NCI-H345 (cell line): Measurements from ENCODE around the gene SYNRG.
A peak's percentile ranks its signal among the peaks of the same experiment; 100 is the strongest.
"Not testable (repeated sequence)": the region's sequence is repeated elsewhere in the genome, so short reads cannot be mapped to it uniquely, and the experiment has no call there.

Experiments
- DNase-seq: peaks from one replicate; lab custom pipeline; 2025; lab: John Stamatoyannopoulos, UW

SYNRG gene, protein sequence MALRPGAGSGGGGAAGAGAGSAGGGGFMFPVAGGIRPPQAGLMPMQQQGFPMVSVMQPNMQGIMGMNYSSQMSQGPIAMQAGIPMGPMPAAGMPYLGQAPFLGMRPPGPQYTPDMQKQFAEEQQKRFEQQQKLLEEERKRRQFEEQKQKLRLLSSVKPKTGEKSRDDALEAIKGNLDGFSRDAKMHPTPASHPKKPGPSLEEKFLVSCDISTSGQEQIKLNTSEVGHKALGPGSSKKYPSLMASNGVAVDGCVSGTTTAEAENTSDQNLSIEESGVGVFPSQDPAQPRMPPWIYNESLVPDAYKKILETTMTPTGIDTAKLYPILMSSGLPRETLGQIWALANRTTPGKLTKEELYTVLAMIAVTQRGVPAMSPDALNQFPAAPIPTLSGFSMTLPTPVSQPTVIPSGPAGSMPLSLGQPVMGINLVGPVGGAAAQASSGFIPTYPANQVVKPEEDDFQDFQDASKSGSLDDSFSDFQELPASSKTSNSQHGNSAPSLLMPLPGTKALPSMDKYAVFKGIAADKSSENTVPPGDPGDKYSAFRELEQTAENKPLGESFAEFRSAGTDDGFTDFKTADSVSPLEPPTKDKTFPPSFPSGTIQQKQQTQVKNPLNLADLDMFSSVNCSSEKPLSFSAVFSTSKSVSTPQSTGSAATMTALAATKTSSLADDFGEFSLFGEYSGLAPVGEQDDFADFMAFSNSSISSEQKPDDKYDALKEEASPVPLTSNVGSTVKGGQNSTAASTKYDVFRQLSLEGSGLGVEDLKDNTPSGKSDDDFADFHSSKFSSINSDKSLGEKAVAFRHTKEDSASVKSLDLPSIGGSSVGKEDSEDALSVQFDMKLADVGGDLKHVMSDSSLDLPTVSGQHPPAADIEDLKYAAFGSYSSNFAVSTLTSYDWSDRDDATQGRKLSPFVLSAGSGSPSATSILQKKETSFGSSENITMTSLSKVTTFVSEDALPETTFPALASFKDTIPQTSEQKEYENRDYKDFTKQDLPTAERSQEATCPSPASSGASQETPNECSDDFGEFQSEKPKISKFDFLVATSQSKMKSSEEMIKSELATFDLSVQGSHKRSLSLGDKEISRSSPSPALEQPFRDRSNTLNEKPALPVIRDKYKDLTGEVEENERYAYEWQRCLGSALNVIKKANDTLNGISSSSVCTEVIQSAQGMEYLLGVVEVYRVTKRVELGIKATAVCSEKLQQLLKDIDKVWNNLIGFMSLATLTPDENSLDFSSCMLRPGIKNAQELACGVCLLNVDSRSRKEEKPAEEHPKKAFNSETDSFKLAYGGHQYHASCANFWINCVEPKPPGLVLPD (N-terminal part only)

GRCh38 chr17:37609170-37610040, at the start of gene SYNRG:
TSS of gene SYNRG (minus strand) at chr17:37609418. CDS start at chr17:37609355, 63 bp downstream.
- peak; percentile 98 for DNase-seq

DNA sequence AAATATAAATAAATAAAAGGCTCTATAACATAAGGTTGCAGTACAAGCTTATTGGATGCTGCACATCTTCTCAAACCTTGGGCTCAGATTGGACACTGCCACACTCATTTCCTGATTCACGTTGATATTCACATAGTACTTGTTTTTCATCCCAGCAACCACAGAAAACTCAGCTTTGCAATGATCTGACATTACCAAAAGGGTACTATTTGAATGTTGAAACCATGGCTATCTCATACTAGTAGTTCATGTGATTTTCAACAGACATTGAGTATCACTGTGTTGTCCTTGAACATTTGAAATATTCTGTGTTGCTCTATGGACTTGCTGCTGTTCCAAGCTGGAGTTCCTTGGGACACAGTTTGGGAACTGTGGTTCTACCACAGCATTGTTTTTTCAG, 48.0 kb upstream of the SYNRG start:
- no peak for DNase-seq

- DNase-seq: no peak
These were observed 42.6 kb upstream of the SYNRG start for GRCh38 chr17:37651849-37652248.

- DNase-seq: peak; percentile 7
These were observed 41.3 kb upstream of the SYNRG start for GRCh38 chr17:37650419-37651003.

DNA sequence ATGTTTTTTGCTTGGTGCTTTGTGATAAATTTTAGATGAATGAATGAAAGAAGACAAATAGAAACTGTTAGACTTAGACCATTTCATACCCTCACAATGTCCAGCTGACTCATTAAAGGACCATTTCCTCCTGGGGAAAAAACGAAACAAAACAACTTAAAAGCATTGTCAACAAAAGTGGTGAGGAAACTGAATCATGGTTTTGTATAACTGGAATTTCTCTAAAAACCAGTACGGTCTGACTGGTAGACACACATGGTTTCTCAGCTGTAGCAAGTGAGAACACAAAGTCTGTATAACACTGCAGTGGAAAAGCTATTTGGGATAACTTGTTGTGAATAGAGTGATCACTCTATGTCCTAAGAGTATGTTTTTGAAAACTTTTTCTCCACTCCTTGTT, 39.3 kb upstream of the SYNRG start:
- no peak for DNase-seq

- no peak for DNase-seq
These were observed 38.6 kb upstream of the SYNRG start for GRCh38 chr17:37647856-37648255.

DNA sequence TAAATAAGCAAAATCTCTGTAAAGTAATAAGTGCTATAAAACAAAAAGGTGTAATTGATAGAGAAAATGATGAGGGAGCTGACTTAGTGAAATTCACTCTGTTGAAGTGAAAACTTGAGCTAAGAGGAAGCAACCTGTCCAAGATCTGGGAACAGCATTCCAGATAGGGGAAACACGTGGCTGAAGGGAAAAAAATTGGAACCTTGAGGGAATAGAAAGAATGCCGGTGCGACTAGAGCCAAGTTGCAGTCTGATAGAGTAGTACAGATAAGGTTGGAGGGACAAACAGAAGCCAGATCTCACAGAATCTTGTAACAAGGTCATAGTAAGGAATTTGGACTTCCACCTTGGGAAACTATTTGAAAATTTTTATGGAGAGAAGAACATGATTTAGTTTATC, 34.7 kb upstream of the SYNRG start:
- no peak for DNase-seq

DNA sequence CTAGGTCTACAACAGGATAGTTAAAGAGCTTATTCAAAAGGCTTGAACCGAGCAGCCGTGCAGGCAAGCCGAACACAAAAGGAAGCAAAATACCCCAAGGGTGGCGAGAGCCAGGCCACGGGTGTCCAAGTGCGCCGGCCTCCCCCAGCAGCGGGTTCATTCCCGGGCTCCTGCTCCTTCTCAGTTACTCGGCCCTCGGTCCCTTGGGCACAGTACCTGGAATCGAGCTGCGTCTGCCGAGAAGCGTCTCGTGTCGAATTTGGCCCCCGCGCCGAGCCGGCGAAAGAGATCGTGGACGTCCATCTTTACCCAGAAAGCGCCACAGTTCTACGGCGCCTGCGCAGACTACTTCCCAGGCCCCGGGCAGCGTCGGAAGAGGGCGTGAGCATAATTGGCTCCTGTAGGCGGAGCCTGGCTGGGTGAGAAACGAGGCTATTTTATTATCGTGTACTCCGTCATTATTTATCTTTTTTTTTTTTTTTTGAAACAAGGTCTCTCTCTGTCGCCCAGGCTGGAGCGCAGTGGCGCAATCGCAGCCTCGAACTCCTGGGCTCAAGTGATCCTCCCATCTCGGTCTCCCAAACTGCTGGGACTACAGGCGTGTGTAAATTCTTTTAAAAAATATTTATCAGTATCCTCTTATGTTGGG, 34.0 kb upstream of the SYNRG start, which contains the start of gene DDX52:
DDX52 (minus strand) TSS at position 329 of the 649 bp plus-strand sequence; CDS start at position 303, 26 bp downstream.
- peak; percentile 91 for DNase-seq

- DNase-seq: no peak
These were observed 33.5 kb upstream of the SYNRG start for GRCh38 chr17:37642681-37643080.

- DNase-seq: no peak
These were observed 30.8 kb upstream of the SYNRG start for GRCh38 chr17:37640015-37640414.

- DNase-seq: no peak
These were observed 28.7 kb upstream of the SYNRG start for GRCh38 chr17:37637956-37638355.

DNA sequence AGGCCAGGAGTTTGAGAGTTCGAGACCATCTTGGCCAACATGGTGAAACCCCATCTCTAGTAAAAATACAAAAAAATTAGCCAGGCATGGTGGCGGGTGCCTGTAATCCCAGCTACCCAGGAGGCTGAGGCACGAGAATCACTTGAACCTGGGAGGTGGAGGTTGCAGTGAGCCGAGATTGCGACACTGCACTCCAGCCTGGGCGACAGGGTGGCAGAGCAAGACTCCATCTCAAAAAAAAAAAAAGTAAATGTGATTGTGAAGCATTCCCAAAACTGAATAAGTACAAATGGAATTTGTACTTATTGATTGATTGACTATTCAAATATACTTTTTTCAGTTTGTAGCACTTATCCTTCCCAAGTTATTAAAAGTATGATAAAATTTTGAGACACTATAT, 7.2 kb upstream of the SYNRG start:
- DNase-seq: not testable (repeated sequence)

DNA sequence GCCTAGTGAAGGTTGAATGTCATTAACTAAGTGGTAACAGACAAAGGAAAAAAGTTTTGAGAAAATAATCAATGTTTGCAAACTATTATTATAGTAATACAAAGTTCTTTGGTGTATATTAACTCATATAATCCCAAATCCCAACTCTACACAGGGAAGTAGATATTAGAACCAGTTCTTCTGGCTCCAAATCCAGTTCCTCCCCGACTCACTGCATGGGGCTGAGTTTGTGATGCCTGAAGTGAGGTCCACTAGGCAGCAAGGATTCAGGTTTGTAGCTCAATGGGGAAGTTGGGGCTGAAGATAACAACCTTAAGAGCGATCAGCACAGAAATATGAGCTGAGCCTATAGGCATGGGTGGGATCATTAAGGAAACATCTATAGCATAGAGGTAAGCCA, 5.6 kb upstream of the SYNRG start:
- no peak for DNase-seq

GRCh38 chr17:37614391-37614790, 5.2 kb upstream of the SYNRG start:
- DNase-seq: no peak

GRCh38 chr17:37610971-37611370, 1.8 kb upstream of the SYNRG start:
- DNase-seq: no peak

DNA sequence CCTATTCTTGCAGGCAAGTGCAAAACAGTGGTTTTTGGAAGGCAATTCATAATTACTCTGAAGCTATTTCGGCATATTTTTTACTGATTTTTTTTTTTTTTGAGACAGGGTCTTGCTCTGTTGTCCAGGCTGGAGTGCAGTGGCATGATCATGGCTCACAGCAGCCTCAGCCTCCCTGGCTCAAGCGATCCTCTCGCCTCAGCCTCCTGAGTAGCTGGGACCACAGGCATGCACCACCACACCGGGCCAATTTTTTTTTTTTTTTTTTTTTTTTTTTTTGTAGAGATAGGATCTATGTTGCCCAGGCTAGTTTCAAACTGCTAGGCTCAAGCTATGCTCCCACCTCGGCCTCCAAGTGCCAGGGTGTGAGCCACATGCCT, 813 bp upstream of the SYNRG start:
- DNase-seq: not testable (repeated sequence)

- DNase-seq: peak; percentile 61
These were observed 658 bp downstream of the SYNRG start for GRCh38 chr17:37608351-37609169.

DNA sequence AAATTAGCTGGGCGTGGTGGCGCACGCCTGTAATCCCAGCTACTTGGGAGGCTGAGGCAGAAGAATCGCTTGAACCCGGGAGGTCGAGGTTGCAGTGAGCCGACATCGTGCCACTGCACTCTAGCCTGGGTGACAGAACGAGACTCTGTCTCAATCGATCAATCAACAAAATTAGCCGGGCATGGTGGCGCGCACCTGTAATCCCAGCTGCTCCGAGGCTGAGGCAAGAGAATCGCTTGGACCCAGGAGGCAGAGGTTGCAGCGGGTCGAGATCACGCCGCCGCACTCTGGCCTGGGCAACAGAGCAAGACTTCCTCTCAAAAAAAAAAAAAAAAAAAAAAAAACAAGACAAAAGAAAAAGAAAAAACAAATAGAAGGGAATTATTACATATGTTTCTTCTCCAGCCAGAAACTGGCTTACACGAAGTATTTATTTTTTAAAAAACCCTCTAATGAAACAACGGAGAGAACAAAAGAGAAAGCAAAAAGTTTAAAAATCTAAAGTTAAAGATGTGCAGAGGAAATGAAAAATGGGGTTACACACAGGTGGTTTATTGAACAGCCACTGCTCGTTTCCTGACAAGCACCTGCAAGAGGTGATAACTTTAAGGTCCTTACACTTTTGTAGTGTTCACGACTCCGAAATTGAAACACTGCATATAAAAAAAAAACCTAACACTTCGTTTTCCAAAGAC, 1.4 kb downstream of the SYNRG start:
- no peak for DNase-seq
